Neural cell (in vitro differentiated cells): ENCODE data around the gene TEX11.

ENCODE experiments used
- EP300 ChIP-seq: fragments of 450-650 bp; conservative IDR thresholded peaks from 2 replicates; pipeline ENCODE4 v1.6.1; 2014; ENCODE audit warnings: antibody characterized with exemption, mild to moderate bottlenecking, moderate library complexity; ENCODE audit not compliant: poor library complexity, severe bottlenecking
- EZH2 ChIP-seq: fragments of 200-600, 300-800 bp; shearing (Covaris generic), sonication (generic); IDR thresholded peaks from 2 replicates; pipeline ENCODE4 v1.6.1; 2014; ENCODE audit warnings: antibody characterized with exemption, low read length, borderline replicate concordance, mild to moderate bottlenecking; ENCODE audit not compliant: insufficient read depth, poor library complexity, severe bottlenecking
- POLR2AphosphoS5 ChIP-seq: IDR thresholded peaks from 2 replicates; pipeline ENCODE4 v1.6.1; 2012
- RAD21 ChIP-seq: fragments of 450-650 bp; conservative IDR thresholded peaks from 2 replicates; pipeline ENCODE4 v1.6.1; 2014; ENCODE audit warnings: antibody characterized with exemption, mild to moderate bottlenecking, moderate library complexity
- SMC3 ChIP-seq: fragments of 450-650 bp; conservative IDR thresholded peaks from 2 replicates; pipeline ENCODE4 v1.6.1; 2014; ENCODE audit warnings: antibody characterized with exemption, mild to moderate bottlenecking, moderate library complexity; ENCODE audit not compliant: poor library complexity
- TAF1 ChIP-seq: IDR thresholded peaks from 2 replicates; pipeline ENCODE4 v1.6.1; 2012; ENCODE audit warnings: low read depth
- TF ChIP-seq, protein P1 (sequence below): fragments of 450-650 bp; IDR thresholded peaks from 2 replicates; pipeline ENCODE4 v1.5.1; 2014; ENCODE audit warnings: antibody characterized with exemption, mild to moderate bottlenecking, moderate library complexity; ENCODE audit not compliant: poor library complexity, severe bottlenecking

DNA sequence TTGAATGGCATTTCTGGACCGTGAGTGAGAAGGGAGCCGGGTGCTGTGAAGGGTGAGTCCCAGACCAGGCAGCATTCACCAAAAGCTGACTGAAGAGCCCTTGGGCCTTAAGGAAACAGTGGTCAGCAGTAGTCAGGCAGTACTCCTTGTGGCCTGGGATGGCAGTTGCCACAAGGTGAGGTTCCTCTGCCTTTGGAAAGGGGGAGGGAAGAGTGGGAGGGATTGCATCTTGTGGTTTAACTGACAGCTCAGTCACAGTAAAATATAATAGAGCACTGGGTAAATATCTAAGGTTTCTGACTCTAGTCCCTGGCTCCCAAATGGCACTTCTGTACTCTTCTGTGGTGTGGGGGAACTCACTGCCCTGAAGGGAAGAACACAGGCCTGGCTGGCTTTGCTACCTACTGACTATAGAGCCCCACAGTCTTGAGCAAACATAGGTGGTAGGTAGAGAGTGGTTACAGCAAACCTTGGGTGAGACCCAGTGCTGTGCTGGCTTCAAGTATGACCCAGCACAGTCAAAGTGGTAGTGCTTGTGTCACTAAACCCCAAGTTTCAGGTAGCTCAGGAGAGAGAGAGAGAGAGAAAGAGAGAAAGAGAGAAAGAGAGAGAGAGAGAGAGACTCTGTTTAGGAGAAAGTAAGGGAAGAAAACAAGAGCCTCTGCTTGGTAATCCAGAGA is 154.2 kb downstream of the TEX11 start:
- TF ChIP-seq POLR2AphosphoS5 (no peak), SMC3 (no peak), RAD21 (no peak), TAF1 (no peak), EZH2 (no peak), EP300 (no peak)
- TF ChIP-seq, protein P1, sequence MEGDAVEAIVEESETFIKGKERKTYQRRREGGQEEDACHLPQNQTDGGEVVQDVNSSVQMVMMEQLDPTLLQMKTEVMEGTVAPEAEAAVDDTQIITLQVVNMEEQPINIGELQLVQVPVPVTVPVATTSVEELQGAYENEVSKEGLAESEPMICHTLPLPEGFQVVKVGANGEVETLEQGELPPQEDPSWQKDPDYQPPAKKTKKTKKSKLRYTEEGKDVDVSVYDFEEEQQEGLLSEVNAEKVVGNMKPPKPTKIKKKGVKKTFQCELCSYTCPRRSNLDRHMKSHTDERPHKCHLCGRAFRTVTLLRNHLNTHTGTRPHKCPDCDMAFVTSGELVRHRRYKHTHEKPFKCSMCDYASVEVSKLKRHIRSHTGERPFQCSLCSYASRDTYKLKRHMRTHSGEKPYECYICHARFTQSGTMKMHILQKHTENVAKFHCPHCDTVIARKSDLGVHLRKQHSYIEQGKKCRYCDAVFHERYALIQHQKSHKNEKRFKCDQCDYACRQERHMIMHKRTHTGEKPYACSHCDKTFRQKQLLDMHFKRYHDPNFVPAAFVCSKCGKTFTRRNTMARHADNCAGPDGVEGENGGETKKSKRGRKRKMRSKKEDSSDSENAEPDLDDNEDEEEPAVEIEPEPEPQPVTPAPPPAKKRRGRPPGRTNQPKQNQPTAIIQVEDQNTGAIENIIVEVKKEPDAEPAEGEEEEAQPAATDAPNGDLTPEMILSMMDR: no peak
